ENCODE measurements around the gene FIGNL2. TPM values are rescaled to one million over a fixed set of nuclear protein-coding genes. Genes with fewer than 3 reads are reported as not detected.

FIGNL2 gene
- total RNA-seq, 4 donors from 2014 or later: 0.17 to 0.49 (median 0.29) TPM; not detected in 1

DNA sequence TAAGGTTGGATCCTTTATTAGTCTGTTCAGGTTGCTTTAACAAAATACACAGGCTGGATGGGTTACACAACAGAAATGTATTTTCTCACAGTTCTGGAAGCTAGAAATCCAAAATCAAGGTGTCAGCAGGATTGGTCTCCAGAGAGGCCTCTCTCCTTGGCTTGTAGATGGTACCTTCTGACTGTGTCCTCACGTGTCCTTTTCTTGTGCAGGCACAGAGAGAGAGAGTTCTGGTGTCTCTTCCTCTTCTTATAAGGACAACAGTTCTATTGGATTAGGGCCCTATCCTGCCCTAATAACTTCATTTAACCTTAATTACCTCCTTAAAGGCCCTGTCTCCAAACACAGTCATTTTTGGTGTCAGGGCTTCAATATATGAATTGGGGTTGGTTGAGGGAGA, 34.8 kb upstream of the FIGNL2 start:
- DNase-seq (ENCODE audit: low spot score in 2 of 2): no peak
- intact Hi-C loops (cut with DNase I; ENCODE audit: low total_unique reads): no loop called here
- 67 to 90% methylated on average over 1 of the region's 1 CpG for WGBS, 2 donors
- no peak overlapping the region for H3K4me3 ChIP-seq (ENCODE audit: low read depth, poor library complexity, severe bottlenecking)
- TF ChIP-seq POLR2A (IDR thresholded peaks at IDR 0.05) (no peak), CTCF (IDR thresholded peaks at IDR 0.05) (no peak)

- no peak for TF ChIP-seq CTCF (IDR thresholded peaks at IDR 0.05)
- no peak overlapping the region for H3K4me3 ChIP-seq (ENCODE audit: low read depth, poor library complexity, severe bottlenecking)
- intact Hi-C loops (cut with DNase I; ENCODE audit: low total_unique reads): no loop called here
- no peak for DNase-seq (ENCODE audit: low spot score in 2 of 2)
- 82 to 85% methylated on average over 3 of the region's 3 CpGs for WGBS, 2 donors
These were observed 30.6 kb upstream of the FIGNL2 start for GRCh38 chr12:51879102-51879501.

- no peak overlapping the region for H3K4me3 ChIP-seq (ENCODE audit: low read depth, poor library complexity, severe bottlenecking)
- no peak for DNase-seq (ENCODE audit: low spot score in 2 of 2)
- intact Hi-C loops (cut with DNase I; ENCODE audit: low total_unique reads): no loop called here
- TF ChIP-seq CTCF (IDR thresholded peaks at IDR 0.05) (no peak), POLR2A (IDR thresholded peaks at IDR 0.05) (no peak)
- 78 to 94% methylated on average over 4 of the region's 4 CpGs for WGBS, 2 donors
These were observed 26.0 kb upstream of the FIGNL2 start for GRCh38 chr12:51874486-51874885.

GRCh38 chr12:51874000-51874399, 25.5 kb upstream of the FIGNL2 start:
- WGBS, 2 donors: 48 to 56% methylated on average over 8 of the region's 8 CpGs
- H3K4me3 ChIP-seq (ENCODE audit: low read depth, poor library complexity, severe bottlenecking): no peak overlapping the region
- no peak for DNase-seq (ENCODE audit: low spot score in 2 of 2)
- intact Hi-C loops (cut with DNase I; ENCODE audit: low total_unique reads): no loop called here
- TF ChIP-seq CTCF (IDR thresholded peaks at IDR 0.05) (no peak), POLR2A (IDR thresholded peaks at IDR 0.05) (no peak)

- no peak for DNase-seq (ENCODE audit: low spot score in 2 of 2)
- H3K4me3 ChIP-seq (ENCODE audit: low read depth, poor library complexity, severe bottlenecking): no peak overlapping the region
- TF ChIP-seq POLR2A (IDR thresholded peaks at IDR 0.05) (no peak), CTCF (IDR thresholded peaks at IDR 0.05) (no peak)
- WGBS, 2 donors: 74 to 80% methylated on average over 8 of the region's 8 CpGs
- intact Hi-C loops (cut with DNase I; ENCODE audit: low total_unique reads): no loop called here
These were observed 24.9 kb upstream of the FIGNL2 start for GRCh38 chr12:51873251-51873994.

DNA sequence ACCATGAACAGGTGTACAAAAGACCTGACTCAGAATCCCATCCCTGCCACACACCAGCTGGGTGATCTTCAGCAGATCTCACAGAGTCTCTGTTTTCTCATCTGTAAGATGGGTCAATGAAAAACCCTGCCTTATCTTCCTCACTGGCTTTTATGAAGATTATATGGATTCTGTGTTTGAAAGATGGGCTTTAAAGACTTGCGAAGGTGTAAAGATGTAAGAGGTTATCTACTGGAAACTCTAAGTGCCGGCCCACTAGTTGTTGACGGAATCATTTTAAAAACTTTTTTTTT, 24.1 kb upstream of the FIGNL2 start:
- WGBS, 2 donors: 90 to 92% methylated on average over 3 of the region's 3 CpGs
- no peak overlapping the region for H3K4me3 ChIP-seq (ENCODE audit: low read depth, poor library complexity, severe bottlenecking)
- intact Hi-C loops (cut with DNase I; ENCODE audit: low total_unique reads): no loop called here
- TF ChIP-seq CTCF (IDR thresholded peaks at IDR 0.05): no peak
- no peak for TF ChIP-seq POLR2A (IDR thresholded peaks at IDR 0.05)
- DNase-seq (ENCODE audit: low spot score in 2 of 2): no peak

All from lower leg skin (tissue), 4 donors.